ENCODE measurements around the gene AFAP1.
"Not testable (repeated sequence)": the region's sequence is repeated elsewhere in the genome, so short reads cannot be mapped to it uniquely, and the experiment has no call there.

AFAP1 gene

GRCh38 chr4:7924163-7924562, 15.5 kb downstream of the AFAP1 start:
- no peaks in the 10 kb centered on the region for H3K36me3 ChIP-seq (ENCODE audit: control insufficient read depth, low read depth, low read length)
- H3K4me3 ChIP-seq (ENCODE audit: low read length): no peak overlapping the region
- no peaks in the 10 kb centered on the region for H3K9me3 ChIP-seq (ENCODE audit: control insufficient read depth, low read depth, low read length)
- H3K27me3 ChIP-seq (ENCODE audit: control insufficient read depth, insufficient read depth, low read length): no peaks in the 10 kb centered on the region
- H3K27ac ChIP-seq (ENCODE audit: low read length): no peak overlapping the region
- peaks cover 3% of the 10 kb centered on the region for H3K4me1 ChIP-seq (ENCODE audit: control insufficient read depth, low read depth, low read length)
- no peak overlapping the region for H3K9ac ChIP-seq (ENCODE audit: low read length)

GRCh38 chr4:7922466-7922865, 17.2 kb downstream of the AFAP1 start:
- H3K4me3 ChIP-seq (ENCODE audit: low read length): no peak overlapping the region
- peaks cover 2% of the 10 kb centered on the region for H3K4me1 ChIP-seq (ENCODE audit: control insufficient read depth, low read depth, low read length)
- H3K9ac ChIP-seq (ENCODE audit: low read length): no peak overlapping the region
- H3K9me3 ChIP-seq (ENCODE audit: control insufficient read depth, low read depth, low read length): no peaks in the 10 kb centered on the region
- no peaks in the 10 kb centered on the region for H3K27me3 ChIP-seq (ENCODE audit: control insufficient read depth, insufficient read depth, low read length)
- H3K36me3 ChIP-seq (ENCODE audit: control insufficient read depth, low read depth, low read length): no peaks in the 10 kb centered on the region
- H3K27ac ChIP-seq (ENCODE audit: low read length): no peak overlapping the region

GRCh38 chr4:7918981-7919380, 20.7 kb downstream of the AFAP1 start:
- Histone ChIP-seq H3K36me3 (ENCODE audit: control insufficient read depth, low read depth, low read length) (no peaks in the 10 kb centered on the region), H3K27me3 (ENCODE audit: control insufficient read depth, insufficient read depth, low read length) (no peaks in the 10 kb centered on the region), H3K9ac (ENCODE audit: low read length) (no peak overlapping the region), H3K27ac (ENCODE audit: low read length) (no peak overlapping the region), H3K4me1 (ENCODE audit: control insufficient read depth, low read depth, low read length) (peaks cover 5% of the 10 kb centered on the region), H3K4me3 (ENCODE audit: low read length) (no peak overlapping the region), H3K9me3 (ENCODE audit: control insufficient read depth, low read depth, low read length) (no peaks in the 10 kb centered on the region)

- not testable (repeated sequence) for H3K27me3 ChIP-seq (ENCODE audit: control insufficient read depth, insufficient read depth, low read length); H3K27ac ChIP-seq (ENCODE audit: low read length); H3K9ac ChIP-seq (ENCODE audit: low read length); H3K9me3 ChIP-seq (ENCODE audit: control insufficient read depth, low read depth, low read length); H3K36me3 ChIP-seq (ENCODE audit: control insufficient read depth, low read depth, low read length); H3K4me3 ChIP-seq (ENCODE audit: low read length); H3K4me1 ChIP-seq (ENCODE audit: control insufficient read depth, low read depth, low read length)
Measured at GRCh38 chr4:7918187-7918586, 21.5 kb downstream of the AFAP1 start.

- no peaks in the 10 kb centered on the region for H3K36me3 ChIP-seq (ENCODE audit: control insufficient read depth, low read depth, low read length)
- no peak overlapping the region for H3K4me3 ChIP-seq (ENCODE audit: low read length)
- H3K27me3 ChIP-seq (ENCODE audit: control insufficient read depth, insufficient read depth, low read length): no peaks in the 10 kb centered on the region
- no peaks in the 10 kb centered on the region for H3K9me3 ChIP-seq (ENCODE audit: control insufficient read depth, low read depth, low read length)
- peaks cover 5% of the 10 kb centered on the region for H3K4me1 ChIP-seq (ENCODE audit: control insufficient read depth, low read depth, low read length)
- H3K9ac ChIP-seq (ENCODE audit: low read length): no peak overlapping the region
- no peak overlapping the region for H3K27ac ChIP-seq (ENCODE audit: low read length)
Measured at GRCh38 chr4:7917669-7918068, 22.0 kb downstream of the AFAP1 start.

- peaks cover 19% of the 10 kb centered on the region for H3K4me1 ChIP-seq (ENCODE audit: control insufficient read depth, low read depth, low read length)
Measured at GRCh38 chr4:7915875-7916242, 23.8 kb downstream of the AFAP1 start.

GRCh38 chr4:7912826-7913225, 26.8 kb downstream of the AFAP1 start:
- no peak overlapping the region for H3K9ac ChIP-seq (ENCODE audit: low read length)
- no peak overlapping the region for H3K27ac ChIP-seq (ENCODE audit: low read length)
- H3K9me3 ChIP-seq (ENCODE audit: control insufficient read depth, low read depth, low read length): no peaks in the 10 kb centered on the region
- no peaks in the 10 kb centered on the region for H3K27me3 ChIP-seq (ENCODE audit: control insufficient read depth, insufficient read depth, low read length)
- H3K4me1 ChIP-seq (ENCODE audit: control insufficient read depth, low read depth, low read length): peaks cover 39% of the 10 kb centered on the region
- H3K36me3 ChIP-seq (ENCODE audit: control insufficient read depth, low read depth, low read length): no peaks in the 10 kb centered on the region
- H3K4me3 ChIP-seq (ENCODE audit: low read length): no peak overlapping the region

More at GRCh38 chr4:7915875-7916242, 23.8 kb downstream of the AFAP1 start:
- Histone ChIP-seq H3K27me3 (ENCODE audit: control insufficient read depth, insufficient read depth, low read length) (no peaks in the 10 kb centered on the region), H3K9me3 (ENCODE audit: control insufficient read depth, low read depth, low read length) (no peaks in the 10 kb centered on the region), H3K4me3 (ENCODE audit: low read length) (no peak overlapping the region), H3K9ac (ENCODE audit: low read length) (no peak overlapping the region), H3K36me3 (ENCODE audit: control insufficient read depth, low read depth, low read length) (no peaks in the 10 kb centered on the region), H3K27ac (ENCODE audit: low read length) (no peak overlapping the region)

GRCh38 chr4:7910952-7911578, 28.6 kb downstream of the AFAP1 start:
- Histone ChIP-seq H3K27ac (ENCODE audit: low read length) (peak overlapping the region; percentile 54), H3K9me3 (ENCODE audit: control insufficient read depth, low read depth, low read length) (no peaks in the 10 kb centered on the region), H3K36me3 (ENCODE audit: control insufficient read depth, low read depth, low read length) (no peaks in the 10 kb centered on the region), H3K4me1 (ENCODE audit: control insufficient read depth, low read depth, low read length) (peaks cover 44% of the 10 kb centered on the region), H3K9ac (ENCODE audit: low read length) (peak overlapping the region; percentile 14), H3K27me3 (ENCODE audit: control insufficient read depth, insufficient read depth, low read length) (no peaks in the 10 kb centered on the region), H3K4me3 (ENCODE audit: low read length) (no peak overlapping the region)

- H3K27me3 ChIP-seq (ENCODE audit: control insufficient read depth, insufficient read depth, low read length): no peaks in the 10 kb centered on the region
- peak overlapping the region; percentile 54 for H3K27ac ChIP-seq (ENCODE audit: low read length)
- no peak overlapping the region for H3K4me3 ChIP-seq (ENCODE audit: low read length)
- peak overlapping the region; percentile 14 for H3K9ac ChIP-seq (ENCODE audit: low read length)
- no peaks in the 10 kb centered on the region for H3K9me3 ChIP-seq (ENCODE audit: control insufficient read depth, low read depth, low read length)
- peaks cover 51% of the 10 kb centered on the region for H3K4me1 ChIP-seq (ENCODE audit: control insufficient read depth, low read depth, low read length)
- H3K36me3 ChIP-seq (ENCODE audit: control insufficient read depth, low read depth, low read length): no peaks in the 10 kb centered on the region
Measured at GRCh38 chr4:7910263-7910896, 29.3 kb downstream of the AFAP1 start.

- H3K27ac ChIP-seq (ENCODE audit: low read length): peak overlapping the region; percentile 32
- H3K9ac ChIP-seq (ENCODE audit: low read length): no peak overlapping the region
- H3K4me1 ChIP-seq (ENCODE audit: control insufficient read depth, low read depth, low read length): peaks cover 51% of the 10 kb centered on the region
Measured at GRCh38 chr4:7909463-7910262, 30.0 kb downstream of the AFAP1 start.

GRCh38 chr4:7908668-7909067, 31.0 kb downstream of the AFAP1 start:
- Histone ChIP-seq H3K27me3 (ENCODE audit: control insufficient read depth, insufficient read depth, low read length) (no peaks in the 10 kb centered on the region), H3K4me3 (ENCODE audit: low read length) (no peak overlapping the region), H3K36me3 (ENCODE audit: control insufficient read depth, low read depth, low read length) (no peaks in the 10 kb centered on the region), H3K9me3 (ENCODE audit: control insufficient read depth, low read depth, low read length) (no peaks in the 10 kb centered on the region), H3K27ac (ENCODE audit: low read length) (no peak overlapping the region), H3K9ac (ENCODE audit: low read length) (no peak overlapping the region), H3K4me1 (ENCODE audit: control insufficient read depth, low read depth, low read length) (peaks cover 56% of the 10 kb centered on the region)

More at GRCh38 chr4:7909463-7910262, 30.0 kb downstream of the AFAP1 start:
- Histone ChIP-seq H3K9me3 (ENCODE audit: control insufficient read depth, low read depth, low read length) (no peaks in the 10 kb centered on the region), H3K36me3 (ENCODE audit: control insufficient read depth, low read depth, low read length) (no peaks in the 10 kb centered on the region), H3K4me3 (ENCODE audit: low read length) (no peak overlapping the region), H3K27me3 (ENCODE audit: control insufficient read depth, insufficient read depth, low read length) (no peaks in the 10 kb centered on the region)
